ENCODE results near the gene SESN3. TPM values are rescaled to one million over a fixed set of nuclear protein-coding genes. Genes with fewer than 3 reads are reported as not detected.

Gene SESN3
- total and polyA plus RNA-seq, 12 donors = 5.9 to 90.0 (median 36.6) TPM

- intact Hi-C loops (cut with DNase I) = loop anchor here in 1 of 2 donors (10.0 kb wide), 1 partner anchor 57 kb away; no protein-coding TSS in a partner anchor
- no peak overlapping the region for H3K27ac ChIP-seq
- no peaks in the 10 kb centered on the region for H3K9me3 ChIP-seq (replicated peaks in 1 of 3)
- H3K27me3 ChIP-seq = no peaks in the 10 kb centered on the region
- no peak for DNase-seq
- TF ChIP-seq POLR2A (IDR thresholded peaks at IDR 0.05) = no peak
- no peak for TF ChIP-seq CTCF (IDR thresholded peaks at IDR 0.05)
- H3K36me3 ChIP-seq (replicated peaks in 1 of 2) = no peaks in the 10 kb centered on the region
- H3K4me1 ChIP-seq (replicated peaks in 1 of 2) = peaks cover under 1 to 3% of the 10 kb centered on the region in 2 donors
- WGBS, 4 donors = 86 to 97% (median 91%) methylated on average over 3 of the region's 3 CpGs
- H3K4me3 ChIP-seq = no peak overlapping the region
These were observed 16.9 kb upstream of the SESN3 start for GRCh38 chr11:95247883-95248282.

GRCh38 chr11:95247127-95247684 lies 16.2 kb upstream of the SESN3 start:
- TF ChIP-seq CTCF (IDR thresholded peaks at IDR 0.05) (no peak), POLR2A (IDR thresholded peaks at IDR 0.05) (no peak)
- DNase-seq = no peak
- H3K4me1 ChIP-seq (replicated peaks in 1 of 2) = no peaks in the 10 kb centered on the region
- intact Hi-C loops (cut with DNase I) = loop anchor here in 1 of 2 donors (10.0 kb wide), 1 partner anchor 58 kb away; no protein-coding TSS in a partner anchor
- H3K36me3 ChIP-seq (replicated peaks in 1 of 2) = no peaks in the 10 kb centered on the region
- no peaks in the 10 kb centered on the region for H3K27me3 ChIP-seq
- H3K9me3 ChIP-seq (replicated peaks in 1 of 3) = no peaks in the 10 kb centered on the region
- no peak overlapping the region for H3K27ac ChIP-seq
- H3K4me3 ChIP-seq = no peak overlapping the region
- 69 to 82% (median 74%) methylated on average over 1 of the region's 1 CpG for WGBS, 4 donors

GRCh38 chr11:95245581-95245980 lies 14.6 kb upstream of the SESN3 start:
- WGBS, 4 donors = 92 to 100% (median 95%) methylated on average over 1 of the region's 1 CpG

GRCh38 chr11:95245038-95245437 lies 14.0 kb upstream of the SESN3 start:
- TF ChIP-seq POLR2A (IDR thresholded peaks at IDR 0.05) (no peak), CTCF (IDR thresholded peaks at IDR 0.05) (no peak)
- H3K27ac ChIP-seq = no peak overlapping the region

More at GRCh38 chr11:95245581-95245980, 14.6 kb upstream of the SESN3 start:
- Histone ChIP-seq H3K9me3 (replicated peaks in 1 of 3) (no peaks in the 10 kb centered on the region), H3K4me3 (no peak overlapping the region), H3K27ac (no peak overlapping the region), H3K27me3 (no peaks in the 10 kb centered on the region), H3K36me3 (replicated peaks in 1 of 2) (no peaks in the 10 kb centered on the region), H3K4me1 (replicated peaks in 1 of 2) (no peaks in the 10 kb centered on the region)
- TF ChIP-seq POLR2A (IDR thresholded peaks at IDR 0.05) (no peak), CTCF (IDR thresholded peaks at IDR 0.05) (no peak)
- intact Hi-C loops (cut with DNase I) = loop anchor here in 1 of 2 donors (10.0 kb wide), 1 partner anchor 59 kb away; no protein-coding TSS in a partner anchor
- DNase-seq = no peak

More at GRCh38 chr11:95245038-95245437, 14.0 kb upstream of the SESN3 start:
- H3K36me3 ChIP-seq (replicated peaks in 1 of 2) = no peaks in the 10 kb centered on the region
- H3K4me1 ChIP-seq (replicated peaks in 1 of 2) = no peaks in the 10 kb centered on the region
- H3K4me3 ChIP-seq = no peak overlapping the region
- intact Hi-C loops (cut with DNase I) = loop anchor here in 1 of 2 donors (10.0 kb wide), 1 partner anchor 60 kb away; no protein-coding TSS in a partner anchor
- H3K9me3 ChIP-seq (replicated peaks in 1 of 3) = no peaks in the 10 kb centered on the region
- peak in 1 of 7 donors; percentile 13 for DNase-seq
- WGBS, 4 donors = 37 to 53% (median 46%) methylated on average over 2 to 3 of the region's 3 CpGs
- no peaks in the 10 kb centered on the region for H3K27me3 ChIP-seq

All from adrenal gland (tissue), 12 donors.